HUDEP-2 (cell line): ENCODE data around the gene BICRAL.
"Not testable (repeated sequence)": the region's sequence is repeated elsewhere in the genome, so short reads cannot be mapped to it uniquely, and the experiment has no call there.

ENCODE experiments used
- DNase-seq, 76 experiments: peaks; one replicate each; lab custom pipeline; 2025; ENCODE audit not compliant: unreplicated experiment in 76 of 76; lab: John Stamatoyannopoulos, UW

Gene BICRAL

GRCh38 chr6:42786525-42786985 is 4.7 kb downstream of the BICRAL start:
- no peak for DNase-seq

- no peak for DNase-seq
These were observed 5.2 kb downstream of the BICRAL start for GRCh38 chr6:42787063-42787472.

- no peak for DNase-seq
These were observed 6.8 kb downstream of the BICRAL start for GRCh38 chr6:42788671-42789070.

- DNase-seq, result peak in 3 of 76 experiments; percentile 7 to 16 (median 15)
These were observed 8.8 kb downstream of the BICRAL start for GRCh38 chr6:42790549-42791181.

GRCh38 chr6:42791706-42792320 is 10.0 kb downstream of the BICRAL start:
- no peak for DNase-seq

GRCh38 chr6:42795651-42796050 is 13.8 kb downstream of the BICRAL start:
- DNase-seq, result no peak

GRCh38 chr6:42796171-42796570 is 14.3 kb downstream of the BICRAL start:
- peak in 1 of 76 experiments; percentile 12 for DNase-seq

GRCh38 chr6:42797696-42798095 is 15.8 kb downstream of the BICRAL start:
- not testable (repeated sequence) for DNase-seq

- no peak for DNase-seq
These were observed 23.5 kb downstream of the BICRAL start for GRCh38 chr6:42805297-42805861.

- DNase-seq, result not testable (repeated sequence)
These were observed 24.5 kb downstream of the BICRAL start for GRCh38 chr6:42806359-42806758.

GRCh38 chr6:42808492-42809483 is 26.9 kb downstream of the BICRAL start:
- DNase-seq, result no peak

- no peak for DNase-seq
These were observed 31.3 kb downstream of the BICRAL start for GRCh38 chr6:42813074-42813645.

GRCh38 chr6:42813906-42814444 is 32.1 kb downstream of the BICRAL start:
- no peak for DNase-seq

- not testable (repeated sequence) for DNase-seq
These were observed 33.9 kb downstream of the BICRAL start for GRCh38 chr6:42815726-42816125.

- DNase-seq, result no peak
These were observed 36.1 kb downstream of the BICRAL start for GRCh38 chr6:42817907-42818306.

- DNase-seq, result no peak
These were observed 36.6 kb downstream of the BICRAL start for GRCh38 chr6:42818416-42818815.

GRCh38 chr6:42818878-42819277 is 37.0 kb downstream of the BICRAL start:
- no peak for DNase-seq

GRCh38 chr6:42819803-42820511 is 38.1 kb downstream of the BICRAL start:
- DNase-seq, result no peak

- DNase-seq, result no peak
These were observed 38.9 kb downstream of the BICRAL start for GRCh38 chr6:42820512-42821340.
